Measurements from ENCODE around the gene PGM5. TPM values are rescaled to one million over a fixed set of nuclear protein-coding genes. Genes with fewer than 3 reads are reported as not detected.

Gene PGM5
- total and polyA plus RNA-seq, 2 experiments from 2014 or later: 0.11 to 0.46 TPM

- Histone ChIP-seq H3K4me3 (no peak overlapping the region), H3F3A (ENCODE audit: insufficient read depth) (no peaks in the 10 kb centered on the region), H4K20me1 (ENCODE audit: insufficient read depth) (no peaks in the 10 kb centered on the region), H2AFZ (no peak overlapping the region), H3K4me2 (ENCODE audit: unreplicated experiment) (no peak overlapping the region), H3K27me3 (replicated peaks; ENCODE audit: insufficient read depth) (no peaks in the 10 kb centered on the region), H3K27ac (no peak overlapping the region), H3K9me2 (ENCODE audit: insufficient read depth) (no peaks in the 10 kb centered on the region), H3K36me3 (ENCODE audit: low read depth) (no peaks in the 10 kb centered on the region), H3K79me2 (ENCODE audit: insufficient read depth) (no peaks in the 10 kb centered on the region), H3K4me1 (ENCODE audit: insufficient read depth) (no peaks in the 10 kb centered on the region), H3K9me3 (ENCODE audit: low read depth) (no peaks in the 10 kb centered on the region), H3K9ac (no peak overlapping the region)
- no peak for DNase-seq
- 12 to 18% methylated on average over 2 of the region's 2 CpGs for WGBS, 2 experiments (ENCODE audit: low coverage in 1 of 2, low lambda C conversion rate in 2 of 2, missing lambda C conversion rate in 2 of 2)
- TF ChIP-seq EZH2 (IDR thresholded peaks at IDR 0.05; ENCODE audit: insufficient read depth, poor library complexity, severe bottlenecking) (no peak), EZH2phosphoT487 (IDR thresholded peaks at IDR 0.05; ENCODE audit: insufficient read depth, low read depth) (no peak)
- in situ Hi-C loops (cut with MboI): no loop called here
Measured at GRCh38 chr9:68541568-68541967, 185.2 kb downstream of the PGM5 start.

GRCh38 chr9:68545033-68545705 lies 188.8 kb downstream of the PGM5 start:
- no peak for DNase-seq
- Histone ChIP-seq H3F3A (ENCODE audit: insufficient read depth) (no peaks in the 10 kb centered on the region), H3K79me2 (ENCODE audit: insufficient read depth) (no peaks in the 10 kb centered on the region), H3K9ac (no peak overlapping the region), H4K20me1 (ENCODE audit: insufficient read depth) (no peaks in the 10 kb centered on the region), H3K27me3 (replicated peaks; ENCODE audit: insufficient read depth) (no peaks in the 10 kb centered on the region), H3K4me2 (ENCODE audit: unreplicated experiment) (no peak overlapping the region), H3K4me3 (no peak overlapping the region), H2AFZ (no peak overlapping the region), H3K27ac (no peak overlapping the region), H3K9me2 (ENCODE audit: insufficient read depth) (no peaks in the 10 kb centered on the region), H3K4me1 (ENCODE audit: insufficient read depth) (no peaks in the 10 kb centered on the region), H3K36me3 (ENCODE audit: low read depth) (no peaks in the 10 kb centered on the region), H3K9me3 (ENCODE audit: low read depth) (no peaks in the 10 kb centered on the region)
- in situ Hi-C loops (cut with MboI): no loop called here
- TF ChIP-seq EZH2phosphoT487 (IDR thresholded peaks at IDR 0.05; ENCODE audit: insufficient read depth, low read depth) (no peak), EZH2 (IDR thresholded peaks at IDR 0.05; ENCODE audit: insufficient read depth, poor library complexity, severe bottlenecking) (no peak)
- WGBS, 2 experiments (ENCODE audit: low coverage in 1 of 2, low lambda C conversion rate in 2 of 2, missing lambda C conversion rate in 2 of 2): 50 to 56% methylated on average over 3 of the region's 3 CpGs

GRCh38 chr9:68546596-68547390 lies 190.4 kb downstream of the PGM5 start:
- in situ Hi-C loops (cut with MboI): no loop called here
- WGBS, 2 experiments (ENCODE audit: low coverage in 1 of 2, low lambda C conversion rate in 2 of 2, missing lambda C conversion rate in 2 of 2): 32 to 45% methylated on average over 6 of the region's 6 CpGs
- no peaks in the 10 kb centered on the region for H3K79me2 ChIP-seq (ENCODE audit: insufficient read depth)
- H4K20me1 ChIP-seq (ENCODE audit: insufficient read depth): no peaks in the 10 kb centered on the region
- no peaks in the 10 kb centered on the region for H3K4me1 ChIP-seq (ENCODE audit: insufficient read depth)
- H3K9me2 ChIP-seq (ENCODE audit: insufficient read depth): no peaks in the 10 kb centered on the region
- H3K36me3 ChIP-seq (ENCODE audit: low read depth): no peaks in the 10 kb centered on the region
- no peak for DNase-seq
- no peaks in the 10 kb centered on the region for H3K9me3 ChIP-seq (ENCODE audit: low read depth)
- no peaks in the 10 kb centered on the region for H3F3A ChIP-seq (ENCODE audit: insufficient read depth)
- H3K4me3 ChIP-seq: no peak overlapping the region
- TF ChIP-seq EZH2phosphoT487 (IDR thresholded peaks at IDR 0.05; ENCODE audit: insufficient read depth, low read depth) (no peak), EZH2 (IDR thresholded peaks at IDR 0.05; ENCODE audit: insufficient read depth, poor library complexity, severe bottlenecking) (no peak)
- H3K27me3 ChIP-seq (replicated peaks; ENCODE audit: insufficient read depth): no peaks in the 10 kb centered on the region
- no peak overlapping the region for H3K27ac ChIP-seq
- no peak overlapping the region for H3K9ac ChIP-seq
- no peak overlapping the region for H2AFZ ChIP-seq
- no peak overlapping the region for H3K4me2 ChIP-seq (ENCODE audit: unreplicated experiment)

GRCh38 chr9:68547417-68547816 lies 191.0 kb downstream of the PGM5 start:
- no peaks in the 10 kb centered on the region for H4K20me1 ChIP-seq (ENCODE audit: insufficient read depth)
- H3K4me2 ChIP-seq (ENCODE audit: unreplicated experiment): no peak overlapping the region
- no peaks in the 10 kb centered on the region for H3K9me3 ChIP-seq (ENCODE audit: low read depth)
- no peak overlapping the region for H3K27ac ChIP-seq
- no peaks in the 10 kb centered on the region for H3K9me2 ChIP-seq (ENCODE audit: insufficient read depth)
- TF ChIP-seq EZH2phosphoT487 (IDR thresholded peaks at IDR 0.05; ENCODE audit: insufficient read depth, low read depth) (no peak), EZH2 (IDR thresholded peaks at IDR 0.05; ENCODE audit: insufficient read depth, poor library complexity, severe bottlenecking) (no peak)
- no peak overlapping the region for H3K4me3 ChIP-seq
- no peaks in the 10 kb centered on the region for H3K79me2 ChIP-seq (ENCODE audit: insufficient read depth)
- no peak overlapping the region for H2AFZ ChIP-seq
- H3K9ac ChIP-seq: no peak overlapping the region
- H3F3A ChIP-seq (ENCODE audit: insufficient read depth): no peaks in the 10 kb centered on the region
- H3K27me3 ChIP-seq (replicated peaks; ENCODE audit: insufficient read depth): no peaks in the 10 kb centered on the region
- no peaks in the 10 kb centered on the region for H3K36me3 ChIP-seq (ENCODE audit: low read depth)
- DNase-seq: no peak
- in situ Hi-C loops (cut with MboI): no loop called here
- no peaks in the 10 kb centered on the region for H3K4me1 ChIP-seq (ENCODE audit: insufficient read depth)
